GM23338 (cell line): ENCODE data around the gene GPBP1L1. TPM values are rescaled to one million over a fixed set of nuclear protein-coding genes. Genes with fewer than 3 reads are reported as not detected.
"Not testable (repeated sequence)": the region's sequence is repeated elsewhere in the genome, so short reads cannot be mapped to it uniquely, and the experiment has no call there.

Experiments used
- ATAC-seq: fragments of 200-7000 bp; cut with Tn5 transposase; 3 replicates; pipeline ENCODE4 v1.9.1; 2020
- DNase-seq: peaks from one replicate; pipeline ENCODE4 v3.0.0-alpha.2; 2015; ENCODE audit warnings: low spot score
- H2AFZ ChIP-seq: fragments of 200-600 bp; sonication (generic); 2 replicates; pipeline ENCODE4 v1.8.0; 2016; ENCODE audit warnings: antibody characterized with exemption, mild to moderate bottlenecking, moderate library complexity
- H3F3A ChIP-seq: fragments of 200-600 bp; sonication (generic); replicated peaks from 2 replicates; pipeline ENCODE4 v1.8.0; 2017; ENCODE audit warnings: antibody characterized with exemption, mixed run types, low read depth
- H3K27ac ChIP-seq: fragments of 200-600 bp; sonication (generic); 2 replicates; pipeline ENCODE4 v1.6.1; 2016; ENCODE audit warnings: low read depth
- H3K27me3 ChIP-seq: fragments of 200-600 bp; sonication (generic); 2 replicates; pipeline ENCODE4 v1.8.0; 2016; ENCODE audit warnings: mild to moderate bottlenecking, mixed run types, moderate library complexity; ENCODE audit not compliant: insufficient read depth
- H3K36me3 ChIP-seq: fragments of 200-600 bp; sonication (generic); 2 replicates; pipeline ENCODE4 v1.8.0; 2016; ENCODE audit warnings: mild to moderate bottlenecking; ENCODE audit not compliant: insufficient read depth
- H3K4me1 ChIP-seq: fragments of 200-600 bp; sonication (generic); 2 replicates; pipeline ENCODE4 v1.8.0; 2016; ENCODE audit warnings: mild to moderate bottlenecking, moderate library complexity; ENCODE audit not compliant: insufficient read depth
- H3K4me2 ChIP-seq: fragments of 200-600 bp; sonication (generic); 2 replicates; pipeline ENCODE4 v1.7.1; 2017; ENCODE audit warnings: mixed run types
- H3K4me3 ChIP-seq: fragments of 200-600 bp; sonication (generic); 2 replicates; pipeline ENCODE4 v1.6.1; 2016; ENCODE audit warnings: mixed run types
- H3K79me2 ChIP-seq: fragments of 200-600 bp; sonication (generic); replicated peaks from 2 replicates; pipeline ENCODE4 v1.8.0; 2017; ENCODE audit warnings: mild to moderate bottlenecking; ENCODE audit not compliant: insufficient read depth
- H3K9me2 ChIP-seq: fragments of 200-600 bp; sonication (generic); 2 replicates; pipeline ENCODE4 v1.8.0; 2017; ENCODE audit not compliant: insufficient read depth
- H4K20me1 ChIP-seq: fragments of 200-600 bp; sonication (generic); replicated peaks from 2 replicates; pipeline ENCODE4 v1.8.0; 2017; ENCODE audit warnings: mild to moderate bottlenecking; ENCODE audit not compliant: insufficient read depth
- H3K27ac Mint-ChIP-seq: 2 replicates; pipeline ENCODE4 v1.8.0; 2020; ENCODE audit warnings: inconsistent platforms, mild to moderate bottlenecking, moderate library complexity, mixed read lengths
- H3K27me3 Mint-ChIP-seq: 3 replicates; pipeline ENCODE4 v1.8.0; 2022; ENCODE audit warnings: low read depth, mild to moderate bottlenecking, moderate library complexity, mixed read lengths, inconsistent platforms; ENCODE audit not compliant: insufficient read depth, poor library complexity
- H3K36me3 Mint-ChIP-seq: 3 replicates; pipeline ENCODE4 v1.8.0; 2021; ENCODE audit warnings: low read depth, mild to moderate bottlenecking, inconsistent platforms, moderate library complexity, mixed read lengths
- H3K4me1 Mint-ChIP-seq: 3 replicates; pipeline ENCODE4 v1.8.0; 2020; ENCODE audit warnings: mild to moderate bottlenecking, inconsistent platforms, mixed read lengths
- H3K4me3 Mint-ChIP-seq: 3 replicates; pipeline ENCODE4 v1.8.0; 2021; ENCODE audit warnings: moderate library complexity, mild to moderate bottlenecking, inconsistent platforms, mixed read lengths
- H3K9me3 Mint-ChIP-seq: 3 replicates; pipeline ENCODE4 v1.8.0; 2020; ENCODE audit warnings: moderate library complexity, mild to moderate bottlenecking, inconsistent platforms, mixed read lengths
- CREB1 ChIP-seq: fragments of 250-450 bp; sonication (Bioruptor Pico); IDR thresholded peaks from 2 replicates; pipeline ENCODE4 v1.5.0; 2020; ENCODE audit warnings: low read depth, mild to moderate bottlenecking, moderate library complexity
- CTCF ChIP-seq, 2 experiments: fragments of 200-600 bp in 1 of 2; sonication (generic) in 1 of 2; conservative IDR thresholded peaks; 2 replicates each; pipeline versions ENCODE4 v1.5.1 to v1.6.1; 2016 to 2017; ENCODE audit warnings: antibody characterized with exemption in 2 of 2, low read depth in 2 of 2, mild to moderate bottlenecking in 2 of 2, moderate library complexity in 1 of 2
- ETS1 ChIP-seq: IDR thresholded peaks from 2 replicates; pipeline ENCODE4 v1.6.1; 2016; ENCODE audit warnings: antibody characterized with exemption
- EZH2 ChIP-seq: fragments of 200-600 bp; sonication (generic); IDR thresholded peaks from one replicate; pipeline ENCODE4 v1.8.0; 2017; ENCODE audit warnings: antibody characterized with exemption, mild to moderate bottlenecking, low read depth; ENCODE audit not compliant: unreplicated experiment
- EZH2phosphoT487 ChIP-seq: fragments of 200-600 bp; sonication (generic); IDR thresholded peaks from one replicate; pipeline ENCODE4 v1.8.1; 2018; ENCODE audit warnings: antibody characterized with exemption; ENCODE audit not compliant: unreplicated experiment
- JUNB ChIP-seq: IDR thresholded peaks from one replicate; pipeline ENCODE4 v1.6.1; 2016; ENCODE audit warnings: antibody characterized with exemption; ENCODE audit not compliant: unreplicated experiment
- NANOG ChIP-seq: IDR thresholded peaks from 2 replicates; pipeline ENCODE4 v1.6.1; 2016; ENCODE audit warnings: antibody characterized with exemption, borderline replicate concordance
- POLR2AphosphoS5 ChIP-seq: IDR thresholded peaks from 2 replicates; pipeline ENCODE4 v1.6.1; 2016; ENCODE audit warnings: antibody characterized with exemption, low read depth
- REST ChIP-seq: IDR thresholded peaks from one replicate; pipeline ENCODE4 v1.6.1; 2018; ENCODE audit warnings: antibody characterized with exemption; ENCODE audit not compliant: unreplicated experiment
- STAT1 ChIP-seq: IDR thresholded peaks from one replicate; pipeline ENCODE4 v1.6.1; 2016; ENCODE audit warnings: antibody characterized with exemption; ENCODE audit not compliant: unreplicated experiment
- ZNF114 ChIP-seq: fragments of 250-450 bp; sonication (Bioruptor Pico); IDR thresholded peaks from 2 replicates; pipeline ENCODE4 v1.5.0; 2020; ENCODE audit warnings: mild to moderate bottlenecking, moderate library complexity
- ZNF331 ChIP-seq: fragments of 250-450 bp; sonication (Bioruptor Pico); IDR thresholded peaks from 2 replicates; pipeline ENCODE4 v1.5.0; 2020; ENCODE audit warnings: low read depth, mild to moderate bottlenecking, moderate library complexity
- polyA plus RNA-seq: library from polyadenylated mRNA; unstranded; fragments of >200 nt; fragmentation: Nextera tagmentation; extraction: Ambion mirVana; gene quantifications from 2 replicates; pipeline ENCODE4 v1.2.1, GENCODE V29; 2016
- total RNA-seq: library from RNA; depleted of rRNA; stranded (reverse); fragments of >200 nt; shearing (Covaris generic); gene quantifications from 2 replicates; pipeline ENCODE4 v1.2.3, GENCODE V29; 2014

GPBP1L1 gene
- total and polyA plus RNA-seq, 2 experiments from 2014 or later: 61.7 to 117 TPM

DNA sequence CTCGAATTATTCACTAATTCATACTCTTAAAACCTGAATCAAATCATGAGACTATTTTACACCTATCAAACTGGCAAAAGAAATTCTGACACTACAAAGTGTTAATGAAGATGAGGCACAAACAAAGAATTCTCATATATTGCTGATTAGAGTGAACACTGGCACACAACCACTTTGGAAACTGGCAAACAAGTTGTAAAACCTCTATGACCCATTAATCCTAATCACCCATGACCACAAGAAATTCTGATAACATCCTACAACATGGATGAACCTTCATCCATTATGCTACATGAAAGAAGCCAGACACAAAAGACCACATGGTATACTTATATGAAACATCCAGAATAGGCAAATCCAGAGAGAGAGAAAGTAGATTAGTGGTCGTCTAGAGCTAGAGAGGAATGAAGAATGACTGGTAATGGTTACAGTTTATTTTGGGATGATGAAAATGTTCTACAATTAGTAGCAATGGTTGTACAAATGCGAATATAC is 8.5 kb downstream of the GPBP1L1 start (continued):
- TF ChIP-seq CTCF (conservative IDR thresholded peaks at IDR 0.05; ENCODE audit: low read depth in 2 of 2) (no peak), REST (no peak), POLR2AphosphoS5 (no peak), STAT1 (no peak), ETS1 (no peak), ZNF114 (CRISPR knock-in tag) (no peak), EZH2phosphoT487 (no peak), JUNB (no peak), ZNF331 (no peak), EZH2 (no peak), CREB1 (no peak), NANOG (no peak)

GRCh38 chr1:45676553-45676952 is 9.8 kb downstream of the GPBP1L1 start:
- DNase-seq, H3K4me3 ChIP-seq, H3K27me3 Mint-ChIP-seq, H3K9me2 ChIP-seq, H3K36me3 ChIP-seq, H3K27me3 ChIP-seq, H3K27ac ChIP-seq, H3K4me2 ChIP-seq, H3K9me3 Mint-ChIP-seq, H3K4me3 Mint-ChIP-seq, H2AFZ ChIP-seq, ATAC-seq, H3F3A ChIP-seq: not testable (repeated sequence)
- H3K4me1 Mint-ChIP-seq: peaks cover 44% of the 10 kb centered on the region
- peaks cover 12% of the 10 kb centered on the region; the same call in 1 of the 3 replicates for H3K36me3 Mint-ChIP-seq
- Histone ChIP-seq H4K20me1 (peaks cover 69% of the 10 kb centered on the region), H3K4me1 (peaks cover 44% of the 10 kb centered on the region), H3K79me2 (peaks cover 100% of the 10 kb centered on the region)
- H3K27ac Mint-ChIP-seq: peak overlapping the region; percentile 60; the same call in 1 of the 2 replicates
